D721Med (cell line): ENCODE results near the gene SRP19.

Experiments used
- DNase-seq: peaks from one replicate; pipeline ENCODE4 v3.0.0; 2011; ENCODE audit warnings: low spot score; ENCODE audit not compliant: insufficient read length
- FAIRE-seq: peaks from 2 replicates; lab custom pipeline; 2011; peaks lifted over from hg19 to GRCh38; lab: Jason Lieb, UNC
- CTCF ChIP-seq: IDR thresholded peaks from 2 replicates; pipeline ENCODE4 v1.5.1; 2012; ENCODE audit warnings: mild to moderate bottlenecking, control low read depth; ENCODE audit not compliant: insufficient read depth; ENCODE audit errors: missing control alignments

SRP19 gene

GRCh38 chr5:112906637-112907036 is 45.5 kb downstream of the SRP19 start:
- FAIRE-seq (no peak), DNase-seq (no peak)
- no peak for TF ChIP-seq CTCF

GRCh38 chr5:112907166-112907631 is 46.1 kb downstream of the SRP19 start:
- DNase-seq (no peak), FAIRE-seq (no peak)
- TF ChIP-seq CTCF: no peak

GRCh38 chr5:112908854-112909253 is 47.8 kb downstream of the SRP19 start:
- peak; percentile 37 for DNase-seq
- FAIRE-seq: no peak
- TF ChIP-seq CTCF: no peak

- FAIRE-seq (no peak), DNase-seq (no peak)
- no peak for TF ChIP-seq CTCF
Measured at GRCh38 chr5:112910529-112910928, 49.4 kb downstream of the SRP19 start.

GRCh38 chr5:112914584-112914983 is 53.5 kb downstream of the SRP19 start:
- TF ChIP-seq CTCF: no peak
- DNase-seq (no peak), FAIRE-seq (no peak)

GRCh38 chr5:112915831-112916230 is 54.7 kb downstream of the SRP19 start:
- no peak for TF ChIP-seq CTCF
- DNase-seq (no peak), FAIRE-seq (no peak)

- no peak for TF ChIP-seq CTCF
- no peak for FAIRE-seq
- no peak for DNase-seq
Measured at GRCh38 chr5:112917453-112917995, 56.4 kb downstream of the SRP19 start.
